HCT116 (cell line): ENCODE results near the gene ENDOD1. TPM values are rescaled to one million over a fixed set of nuclear protein-coding genes. Genes with fewer than 3 reads are reported as not detected.

Source experiments
- ATAC-seq: fragments of 200-7000 bp; cut with Tn5 transposase; 2 replicates; pipeline ENCODE4 v1.9.1; 2020; ENCODE audit warnings: mild to moderate bottlenecking, moderate library complexity
- BruUV-seq: library from RNA; stranded (reverse); fragments of 400-500 nt; replicated peaks from 2 replicates; lab custom pipeline; 2021; lab: Mats Ljungman, UMichigan
- CTCF ChIA-PET: fragments of 300-600 bp; sonication (Branson Sonifier 250); formaldehyde crosslinking; loops from one replicate; lab custom pipeline; 2021; ENCODE audit warnings: antibody characterized with exemption; lab: Charles Lee
- POLR2A ChIA-PET: fragments of 300-600, 350-600 bp; sonication (Branson Sonifier 250); formaldehyde crosslinking; loops from one replicate; lab custom pipeline; 2021; ENCODE audit warnings: antibody characterized with exemption; lab: Charles Lee
- RAD21 ChIA-PET, 2 experiments: fragments of 300-600 bp; sonication (Branson Sonifier 250); formaldehyde crosslinking; loops; one replicate each; lab custom pipeline; 2023; ENCODE audit warnings: low total read pairs in 2 of 2; ENCODE audit not compliant: uncharacterized antibody in 2 of 2, unreplicated experiment in 2 of 2, low non-redundant PET in 1 of 2; lab: Charles Lee
- DNase-seq: peaks from one replicate; pipeline ENCODE4 v3.0.0-alpha.2; 2010; ENCODE audit warnings: low read depth, low spot score
- H2AFZ ChIP-seq: fragments of 200-600 bp; shearing (Covaris generic), sonication (generic); 2 replicates; pipeline ENCODE4 v1.6.1; 2017; ENCODE audit warnings: low read depth, mixed run types, mixed read lengths, antibody characterized with exemption, low read length; ENCODE audit not compliant: poor library complexity, severe bottlenecking
- H3K27ac ChIP-seq: 2 replicates; pipeline ENCODE4 v1.5.1; 2012; ENCODE audit warnings: low read depth, low read length
- H3K27me3 ChIP-seq: fragments of 200-600 bp; sonication (generic); 2 replicates; pipeline ENCODE4 v1.6.1; 2016; ENCODE audit warnings: mixed run types, low read length, mixed read lengths; ENCODE audit not compliant: insufficient read depth
- H3K36me3 ChIP-seq, 2 experiments: fragments of 200-500 bp in 1 of 2; fragments of 200-600 bp in 1 of 2; sonication (Bioruptor generic) in 1 of 2; sonication (generic) in 1 of 2; 2 replicates each; pipeline versions ENCODE4 v1.5.1 to v1.6.1; 2014 to 2016; ENCODE audit warnings: low read length in 2 of 2, inconsistent platforms in 1 of 2, mixed read lengths in 1 of 2, mixed run types in 1 of 2; ENCODE audit not compliant: insufficient read depth in 2 of 2, control insufficient read depth in 1 of 2
- H3K4me1 ChIP-seq, 2 experiments: fragments of 200-600 bp in 1 of 2; sonication (generic) in 1 of 2; 2 replicates each; pipeline versions ENCODE4 v1.5.1 to v1.6.1; 2012 to 2017; ENCODE audit warnings: low read length in 2 of 2, inconsistent platforms in 1 of 2, mild to moderate bottlenecking in 1 of 2, mixed read lengths in 1 of 2, mixed run types in 1 of 2, moderate library complexity in 1 of 2; ENCODE audit not compliant: insufficient read depth in 2 of 2, control insufficient read depth in 1 of 2
- H3K4me2 ChIP-seq: fragments of 200-600 bp; sonication (generic); 2 replicates; pipeline ENCODE4 v1.6.1; 2017; ENCODE audit warnings: mixed run types, low read length, mixed read lengths
- H3K4me3 ChIP-seq, 2 experiments: fragments of 200-600 bp in 1 of 2; sonication (generic) in 1 of 2; replicated peaks in 1 of 2; 2 replicates each; pipeline ENCODE4 v1.5.1; 2011 to 2016; ENCODE audit warnings: low read length in 2 of 2, control low read depth in 1 of 2, low read depth in 1 of 2, mild to moderate bottlenecking in 1 of 2, mixed read lengths in 1 of 2, mixed run types in 1 of 2
- H3K79me2 ChIP-seq: fragments of 200-600 bp; sonication (generic); 2 replicates; pipeline ENCODE4 v1.6.1; 2017; ENCODE audit warnings: mild to moderate bottlenecking, mixed run types, low read length, moderate library complexity, mixed read lengths; ENCODE audit not compliant: insufficient read depth
- H3K9ac ChIP-seq: fragments of 200-600 bp; sonication (generic); 2 replicates; pipeline ENCODE4 v1.6.1; 2016; ENCODE audit warnings: low read length, mixed read lengths
- H3K9me2 ChIP-seq: fragments of 200-600 bp; sonication (generic), shearing (Covaris generic); 2 replicates; pipeline ENCODE4 v1.6.1; 2017; ENCODE audit warnings: mixed run types, mild to moderate bottlenecking, moderate library complexity; ENCODE audit not compliant: insufficient read depth
- H3K9me3 ChIP-seq, 2 experiments: fragments of 200-500 bp in 1 of 2; fragments of 200-600 bp in 1 of 2; sonication (Bioruptor generic) in 1 of 2; sonication (generic) in 1 of 2; 2 replicates each; pipeline ENCODE4 v1.6.1; 2014 to 2017; ENCODE audit warnings: low read length in 2 of 2, mixed read lengths in 2 of 2, inconsistent platforms in 1 of 2, low read depth in 1 of 2, mild to moderate bottlenecking in 1 of 2, mixed run types in 1 of 2, moderate library complexity in 1 of 2; ENCODE audit not compliant: control insufficient read depth in 1 of 2, insufficient read depth in 1 of 2
- H4K20me1 ChIP-seq: fragments of 200-600 bp; sonication (generic), shearing (Covaris generic); 2 replicates; pipeline ENCODE4 v1.6.1; 2017; ENCODE audit warnings: mixed run types, mild to moderate bottlenecking, moderate library complexity; ENCODE audit not compliant: insufficient read depth
- CBX3 ChIP-seq: IDR thresholded peaks from 2 replicates; pipeline ENCODE4 v1.6.1; 2012; ENCODE audit warnings: low read depth
- EGR1 ChIP-seq: IDR thresholded peaks from 2 replicates; pipeline ENCODE4 v1.6.1; 2012; ENCODE audit warnings: low read depth
- ELF1 ChIP-seq: IDR thresholded peaks from 2 replicates; pipeline ENCODE4 v1.6.1; 2012; ENCODE audit warnings: low read depth, borderline replicate concordance
- EZH2 ChIP-seq: fragments of 200-600 bp; sonication (generic); IDR thresholded peaks from 2 replicates; pipeline ENCODE4 v1.6.1; 2017; ENCODE audit warnings: antibody characterized with exemption, mixed run types
- FOSL1 ChIP-seq: IDR thresholded peaks from 2 replicates; pipeline ENCODE4 v1.6.1; 2012; ENCODE audit warnings: low read depth
- JUND ChIP-seq: IDR thresholded peaks from 2 replicates; pipeline ENCODE4 v1.6.1; 2012
- POLR2A ChIP-seq: IDR thresholded peaks from 2 replicates; pipeline ENCODE4 v1.7.0; 2011; ENCODE audit warnings: borderline replicate concordance; ENCODE audit not compliant: insufficient read depth, insufficient read length; ENCODE audit errors: extremely low read depth
- SIN3A ChIP-seq: IDR thresholded peaks from 2 replicates; pipeline ENCODE4 v1.6.1; 2012; ENCODE audit warnings: low read depth
- SP1 ChIP-seq: IDR thresholded peaks from 2 replicates; pipeline ENCODE4 v1.6.1; 2012; ENCODE audit warnings: low read depth
- YY1 ChIP-seq: IDR thresholded peaks from 2 replicates; pipeline ENCODE4 v1.6.1; 2011; ENCODE audit warnings: low read length, low read depth, moderate library complexity, mild to moderate bottlenecking; ENCODE audit not compliant: insufficient replicate concordance; ENCODE audit errors: extremely low read depth
- ZNF274 ChIP-seq: fragments of 200-500 bp; sonication (Bioruptor generic); IDR thresholded peaks from 2 replicates; pipeline ENCODE4 v1.6.1; 2014; ENCODE audit warnings: mild to moderate bottlenecking, low read depth, low read length, inconsistent platforms
- intact Hi-C: fragments of 100-400 bp; cut with micrococcal nuclease; formaldehyde crosslinking; loops from 2 replicates; pipeline ENCODE4 v1.10.0; 2022
- total RNA-seq: library from RNA; stranded (reverse); gene quantifications from one replicate; pipeline ENCODE4 v1.2.1, GENCODE V29; 2021; ENCODE audit not compliant: unreplicated experiment
- TF ChIP-seq, protein P1 (sequence below), 3 experiments: fragments of 200-600 bp in 1 of 3; sonication (generic) in 1 of 3; IDR thresholded peaks in 2 of 3; conservative IDR thresholded peaks in 1 of 3; 2 replicates each; pipeline ENCODE4 v1.5.1; 2012 to 2017; ENCODE audit warnings: low read depth in 2 of 3, low read length in 2 of 3, antibody characterized with exemption in 1 of 3, borderline replicate concordance in 1 of 3, control low read depth in 1 of 3, mild to moderate bottlenecking in 1 of 3, mixed read lengths in 1 of 3, mixed run types in 1 of 3, moderate library complexity in 1 of 3; ENCODE audit not compliant: insufficient read depth in 1 of 3
- TF ChIP-seq, protein P2 (sequence below): IDR thresholded peaks from 2 replicates; pipeline ENCODE4 v1.6.1; 2012
- TF ChIP-seq, protein P3 (sequence below): IDR thresholded peaks from 2 replicates; pipeline ENCODE4 v1.6.1; 2012
- TF ChIP-seq, protein P4 (sequence below): IDR thresholded peaks from 2 replicates; pipeline ENCODE4 v1.6.1; 2011; ENCODE audit warnings: mild to moderate bottlenecking, low read length, moderate library complexity; ENCODE audit not compliant: insufficient replicate concordance; ENCODE audit errors: extremely low read depth

Gene ENDOD1
- total RNA-seq, 1 experiment from 2014 or later = 33.6 TPM

DNA sequence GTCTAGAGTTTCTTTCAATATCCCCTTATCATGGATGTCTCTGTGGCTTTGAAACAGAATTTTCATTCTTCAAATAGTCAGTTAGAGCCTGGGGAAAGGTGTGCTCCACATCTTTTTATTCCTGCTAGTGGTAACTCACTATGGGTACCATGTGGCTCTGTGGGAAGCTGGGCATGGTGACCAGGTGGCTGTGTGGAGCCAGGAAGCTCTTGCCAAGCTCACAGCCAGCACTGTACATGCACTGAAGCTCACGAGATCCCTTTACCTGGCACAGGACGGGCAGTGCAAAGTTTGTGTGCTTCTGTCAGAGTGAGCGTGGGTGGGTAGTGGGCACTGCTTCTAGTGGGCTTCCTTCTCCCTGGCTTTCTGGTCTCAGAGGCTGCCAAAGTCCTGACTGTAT lies 46.7 kb upstream of the ENDOD1 start (continued):
- TF ChIP-seq, protein P1, sequence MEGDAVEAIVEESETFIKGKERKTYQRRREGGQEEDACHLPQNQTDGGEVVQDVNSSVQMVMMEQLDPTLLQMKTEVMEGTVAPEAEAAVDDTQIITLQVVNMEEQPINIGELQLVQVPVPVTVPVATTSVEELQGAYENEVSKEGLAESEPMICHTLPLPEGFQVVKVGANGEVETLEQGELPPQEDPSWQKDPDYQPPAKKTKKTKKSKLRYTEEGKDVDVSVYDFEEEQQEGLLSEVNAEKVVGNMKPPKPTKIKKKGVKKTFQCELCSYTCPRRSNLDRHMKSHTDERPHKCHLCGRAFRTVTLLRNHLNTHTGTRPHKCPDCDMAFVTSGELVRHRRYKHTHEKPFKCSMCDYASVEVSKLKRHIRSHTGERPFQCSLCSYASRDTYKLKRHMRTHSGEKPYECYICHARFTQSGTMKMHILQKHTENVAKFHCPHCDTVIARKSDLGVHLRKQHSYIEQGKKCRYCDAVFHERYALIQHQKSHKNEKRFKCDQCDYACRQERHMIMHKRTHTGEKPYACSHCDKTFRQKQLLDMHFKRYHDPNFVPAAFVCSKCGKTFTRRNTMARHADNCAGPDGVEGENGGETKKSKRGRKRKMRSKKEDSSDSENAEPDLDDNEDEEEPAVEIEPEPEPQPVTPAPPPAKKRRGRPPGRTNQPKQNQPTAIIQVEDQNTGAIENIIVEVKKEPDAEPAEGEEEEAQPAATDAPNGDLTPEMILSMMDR (IDR thresholded peaks at IDR 0.05 in 2 of 3, conservative IDR thresholded peaks at IDR 0.05 in 1 of 3; ENCODE audit: borderline replicate concordance in 1 of 3, insufficient read depth in 1 of 3, low read depth in 2 of 3, low read length in 2 of 3) = no peak
- TF ChIP-seq SP1 (no peak), JUND (no peak), YY1 (no peak)

- DNase-seq = no peak
- intact Hi-C loops = no loop called here
- TF ChIP-seq, protein P2, sequence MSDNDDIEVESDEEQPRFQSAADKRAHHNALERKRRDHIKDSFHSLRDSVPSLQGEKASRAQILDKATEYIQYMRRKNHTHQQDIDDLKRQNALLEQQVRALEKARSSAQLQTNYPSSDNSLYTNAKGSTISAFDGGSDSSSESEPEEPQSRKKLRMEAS = no peak
- TF ChIP-seq POLR2A (no peak), CBX3 (no peak), EGR1 (no peak), EZH2 (no peak), ZNF274 (no peak), FOSL1 (no peak), JUND (no peak), SIN3A (no peak), ELF1 (no peak), YY1 (no peak)
- TF ChIP-seq, protein P3, sequence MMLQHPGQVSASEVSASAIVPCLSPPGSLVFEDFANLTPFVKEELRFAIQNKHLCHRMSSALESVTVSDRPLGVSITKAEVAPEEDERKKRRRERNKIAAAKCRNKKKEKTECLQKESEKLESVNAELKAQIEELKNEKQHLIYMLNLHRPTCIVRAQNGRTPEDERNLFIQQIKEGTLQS = no peak
- TF ChIP-seq, protein P4, sequence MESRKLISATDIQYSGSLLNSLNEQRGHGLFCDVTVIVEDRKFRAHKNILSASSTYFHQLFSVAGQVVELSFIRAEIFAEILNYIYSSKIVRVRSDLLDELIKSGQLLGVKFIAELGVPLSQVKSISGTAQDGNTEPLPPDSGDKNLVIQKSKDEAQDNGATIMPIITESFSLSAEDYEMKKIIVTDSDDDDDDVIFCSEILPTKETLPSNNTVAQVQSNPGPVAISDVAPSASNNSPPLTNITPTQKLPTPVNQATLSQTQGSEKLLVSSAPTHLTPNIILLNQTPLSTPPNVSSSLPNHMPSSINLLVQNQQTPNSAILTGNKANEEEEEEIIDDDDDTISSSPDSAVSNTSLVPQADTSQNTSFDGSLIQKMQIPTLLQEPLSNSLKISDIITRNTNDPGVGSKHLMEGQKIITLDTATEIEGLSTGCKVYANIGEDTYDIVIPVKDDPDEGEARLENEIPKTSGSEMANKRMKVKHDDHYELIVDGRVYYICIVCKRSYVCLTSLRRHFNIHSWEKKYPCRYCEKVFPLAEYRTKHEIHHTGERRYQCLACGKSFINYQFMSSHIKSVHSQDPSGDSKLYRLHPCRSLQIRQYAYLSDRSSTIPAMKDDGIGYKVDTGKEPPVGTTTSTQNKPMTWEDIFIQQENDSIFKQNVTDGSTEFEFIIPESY = no peak
- TF ChIP-seq, protein P1 (IDR thresholded peaks at IDR 0.05 in 2 of 3, conservative IDR thresholded peaks at IDR 0.05 in 1 of 3; ENCODE audit: borderline replicate concordance in 1 of 3, insufficient read depth in 1 of 3, low read depth in 2 of 3, low read length in 2 of 3) = no peak
These were observed 45.6 kb upstream of the ENDOD1 start for GRCh38 chr11:95044010-95044409.

More at GRCh38 chr11:95044010-95044409, 45.6 kb upstream of the ENDOD1 start:
- ChIA-PET RAD21 (no interaction called here), CTCF (no interaction called here), POLR2A (interaction anchor here (1.6 kb wide), 1 partner anchor 12 kb away, joined by 3 read pairs; no protein-coding TSS in a partner anchor)
- no TSS peak for BruUV-seq
- Histone ChIP-seq H3K9me3 (no peaks in the 10 kb centered on the region), H3K4me1 (no peaks in the 10 kb centered on the region), H3K27ac (no peak overlapping the region), H3K9me2 (no peaks in the 10 kb centered on the region), H4K20me1 (no peaks in the 10 kb centered on the region), H3K79me2 (no peaks in the 10 kb centered on the region), H2AFZ (no peak overlapping the region), H3K9ac (no peak overlapping the region), H3K4me3 (no peak overlapping the region), H3K36me3 (no peaks in the 10 kb centered on the region), H3K4me2 (no peak overlapping the region), H3K27me3 (peaks cover 16% of the 10 kb centered on the region)
- ATAC-seq = no peak
